HEK293T (cell line): ENCODE data around the gene TRIM69.
"Not testable (repeated sequence)": the region's sequence is repeated elsewhere in the genome, so short reads cannot be mapped to it uniquely, and the experiment has no call there.

Source experiments
- CTCF ChIA-PET: fragments of 350-600 bp; formaldehyde crosslinking; extraction: SDS; loops from one replicate; lab custom pipeline; 2021; ENCODE audit warnings: antibody characterized with exemption, inconsistent platforms; lab: Yijun Ruan, JAX
- POLR2A ChIA-PET: fragments of 350-600 bp; formaldehyde crosslinking; extraction: SDS; loops from one replicate; lab custom pipeline; 2020; ENCODE audit warnings: antibody characterized with exemption, inconsistent platforms; lab: Yijun Ruan, JAX
- DNase-seq: peaks from one replicate; pipeline ENCODE4 v3.0.0; 2012; ENCODE audit warnings: mixed read lengths; ENCODE audit errors: extremely low spot score
- ARNT ChIP-seq: fragments of 450-650 bp; IDR thresholded peaks from 2 replicates; pipeline ENCODE4 v1.6.1; 2017; ENCODE audit warnings: mild to moderate bottlenecking
- BHLHE40 ChIP-seq: fragments of 450-650 bp; IDR thresholded peaks from 2 replicates; pipeline ENCODE4 v1.6.1; 2016; ENCODE audit warnings: mild to moderate bottlenecking, moderate library complexity, borderline replicate concordance
- CTBP1 ChIP-seq: fragments of 450-650 bp; IDR thresholded peaks from 2 replicates; pipeline ENCODE4 v1.6.1; 2016; ENCODE audit warnings: borderline replicate concordance
- ELF4 ChIP-seq: fragments of 450-650 bp; IDR thresholded peaks from 2 replicates; pipeline ENCODE4 v1.6.1; 2017; ENCODE audit warnings: antibody characterized with exemption
- FOXA1 ChIP-seq: fragments of 450-650 bp; IDR thresholded peaks from 2 replicates; pipeline ENCODE4 v1.6.1; 2016; ENCODE audit warnings: mild to moderate bottlenecking
- FOXK2 ChIP-seq: fragments of 450-650 bp; IDR thresholded peaks from 2 replicates; pipeline ENCODE4 v1.6.1; 2016; ENCODE audit warnings: mild to moderate bottlenecking
- FOXM1 ChIP-seq: fragments of 450-650 bp; IDR thresholded peaks from 2 replicates; pipeline ENCODE4 v1.6.1; 2017; ENCODE audit warnings: mild to moderate bottlenecking, borderline replicate concordance
- HDGF ChIP-seq: fragments of 450-650 bp; IDR thresholded peaks from 2 replicates; pipeline ENCODE4 v1.6.1; 2017; ENCODE audit warnings: antibody characterized with exemption, borderline replicate concordance
- L3MBTL2 ChIP-seq: fragments of 450-650 bp; conservative IDR thresholded peaks from 2 replicates; pipeline ENCODE4 v1.6.1; 2016; ENCODE audit warnings: mild to moderate bottlenecking
- LEF1 ChIP-seq: fragments of 450-650 bp; IDR thresholded peaks from 2 replicates; pipeline ENCODE4 v1.6.1; 2017; ENCODE audit warnings: mild to moderate bottlenecking, borderline replicate concordance
- NFRKB ChIP-seq: fragments of 450-650 bp; IDR thresholded peaks from 2 replicates; pipeline ENCODE4 v1.6.1; 2016; ENCODE audit warnings: mild to moderate bottlenecking, moderate library complexity
- PKNOX1 ChIP-seq: fragments of 450-650 bp; IDR thresholded peaks from 2 replicates; pipeline ENCODE4 v1.6.1; 2016
- SP1 ChIP-seq: fragments of 450-650 bp; IDR thresholded peaks from 2 replicates; pipeline ENCODE4 v1.6.1; 2017
- SUZ12 ChIP-seq: fragments of 450-650 bp; IDR thresholded peaks from 2 replicates; pipeline ENCODE4 v1.6.1; 2016; ENCODE audit warnings: mild to moderate bottlenecking
- TARDBP ChIP-seq: fragments of 450-650 bp; IDR thresholded peaks from 2 replicates; pipeline ENCODE4 v1.6.1; 2016
- ZNF384 ChIP-seq: fragments of 450-650 bp; IDR thresholded peaks from 2 replicates; pipeline ENCODE4 v1.6.1; 2016

Gene TRIM69

GRCh38 chr15:44775953-44776352, 39.6 kb downstream of the TRIM69 start:
- POLR2A ChIA-PET: no interaction called here
- no peak for TF ChIP-seq LEF1
- no peak for TF ChIP-seq FOXA1
- TF ChIP-seq ELF4: no peak
- no peak for TF ChIP-seq ARNT
- no peak for TF ChIP-seq PKNOX1
- CTCF ChIA-PET: no interaction called here
- no peak for DNase-seq

- ChIA-PET POLR2A (no interaction called here), CTCF (no interaction called here)
- no peak for TF ChIP-seq ELF4
- TF ChIP-seq NFRKB: no peak
- TF ChIP-seq TARDBP: no peak
- no peak for TF ChIP-seq L3MBTL2
- no peak for TF ChIP-seq ZNF384
- no peak for TF ChIP-seq SP1
- no peak for TF ChIP-seq SUZ12
- TF ChIP-seq FOXM1: no peak
- no peak for TF ChIP-seq ARNT
- no peak for TF ChIP-seq BHLHE40
- no peak for TF ChIP-seq LEF1
- no peak for TF ChIP-seq CTBP1
- TF ChIP-seq FOXK2: no peak
- no peak for TF ChIP-seq PKNOX1
- DNase-seq: no peak
Observed at GRCh38 chr15:44779761-44780160, 43.4 kb downstream of the TRIM69 start.

- ChIA-PET POLR2A (interaction anchor here (1.0 to 1.5 kb wide), 2 partner anchors 68 to 244 kb away, joined by 3 read pairs; partner anchors contain the start of gene EIF3J), CTCF (no interaction called here)
- TF ChIP-seq CTBP1 (peak; percentile 45; the same call in 1 of the 2 replicates), L3MBTL2 (no peak), BHLHE40 (no peak), NFRKB (no peak), ELF4 (no peak), FOXA1 (no peak), HDGF (no peak), LEF1 (no peak), TARDBP (no peak), PKNOX1 (peak; percentile 82), FOXM1 (no peak), ZNF384 (no peak), SP1 (no peak), FOXK2 (no peak), ARNT (no peak), SUZ12 (no peak)
- no peak for DNase-seq
Observed at GRCh38 chr15:44780608-44781007, 44.3 kb downstream of the TRIM69 start.

GRCh38 chr15:44781128-44781810, 44.9 kb downstream of the TRIM69 start:
- TF ChIP-seq FOXA1: no peak
- no peak for TF ChIP-seq TARDBP
- CTCF ChIA-PET: no interaction called here
- POLR2A ChIA-PET: interaction anchor here (1.0 to 1.9 kb wide), 4 partner anchors 52 to 244 kb away, joined by 3 to 5 read pairs (median 3); partner anchors contain the start of genes EIF3J and SPG11
- DNase-seq: no peak

GRCh38 chr15:44782516-44782915, 46.2 kb downstream of the TRIM69 start:
- DNase-seq: no peak
- TF ChIP-seq BHLHE40: no peak
- CTCF ChIA-PET: no interaction called here
- POLR2A ChIA-PET: interaction anchor here (1.9 kb wide), 1 partner anchor 54 kb away, joined by 5 read pairs; no protein-coding TSS in a partner anchor

- POLR2A ChIA-PET, DNase-seq: not testable (repeated sequence)
- CTCF ChIA-PET: interaction anchor here (0.6 kb wide), 1 partner anchor 840 kb away, joined by 4 read pairs; no protein-coding TSS in a partner anchor
Observed at GRCh38 chr15:44784918-44785274, 48.6 kb downstream of the TRIM69 start.

GRCh38 chr15:44788748-44789147, 52.4 kb downstream of the TRIM69 start:
- DNase-seq: no peak
- TF ChIP-seq LEF1: no peak
- ChIA-PET POLR2A (no interaction called here), CTCF (interaction anchor here (1.3 kb wide), 1 partner anchor 196 kb away, joined by 3 read pairs; no protein-coding TSS in a partner anchor)
